Lung microvascular endothelial cell (primary cell): Measurements from ENCODE around the gene LRIG1. TPM values are rescaled to one million over a fixed set of nuclear protein-coding genes. Genes with fewer than 3 reads are reported as not detected.
A peak's percentile ranks its signal among the peaks of the same experiment; 100 is the strongest.

ENCODE experiments used
- DNase-seq, 2 donors: peaks; one replicate each; pipeline versions ENCODE4 v3.0.0 to v3.0.0-alpha.2; 2010; ENCODE audit warnings: low read depth in 2 of 2
- total RNA-seq: library from RNA; depleted of rRNA; stranded (reverse); fragments of >200 nt; gene quantifications from 2 replicates; pipeline ENCODE4 v1.2.1, GENCODE V29; 2014

Gene LRIG1
- total RNA-seq, 1 donor from 2014 or later: 38.9 TPM

DNA sequence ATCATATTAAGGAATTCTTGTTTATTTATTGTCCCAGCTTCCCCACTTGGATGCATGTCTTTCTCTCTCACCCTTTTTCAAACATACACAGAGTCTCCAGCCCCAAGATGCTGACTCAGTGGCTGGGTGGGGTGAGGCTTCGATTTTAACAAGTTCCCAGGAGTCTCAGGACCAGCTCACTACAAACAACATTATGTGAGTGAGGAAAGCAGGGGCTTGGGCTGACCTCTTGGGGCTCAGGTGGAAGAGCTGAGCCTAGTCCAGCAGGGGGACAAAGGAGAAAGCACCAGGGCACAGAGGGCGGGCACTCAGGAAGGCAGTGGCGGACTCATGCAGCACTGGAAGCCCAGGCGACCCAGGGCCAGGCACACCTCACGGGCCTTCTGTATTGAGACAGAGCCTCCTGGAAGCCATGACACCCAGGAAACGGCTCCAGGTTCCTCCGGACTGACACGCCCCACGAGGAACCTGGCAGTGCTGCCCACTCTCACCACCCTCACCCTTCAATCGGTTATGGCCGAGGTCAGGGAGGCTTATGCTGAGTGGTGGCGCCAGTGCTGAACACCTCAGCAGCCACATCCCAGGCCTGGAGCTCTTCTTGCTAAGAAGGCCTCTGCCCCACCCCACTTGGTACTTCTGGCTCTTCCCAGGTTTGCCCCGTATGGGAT is 97.4 kb downstream of the LRIG1 start:
- no peak for DNase-seq

DNA sequence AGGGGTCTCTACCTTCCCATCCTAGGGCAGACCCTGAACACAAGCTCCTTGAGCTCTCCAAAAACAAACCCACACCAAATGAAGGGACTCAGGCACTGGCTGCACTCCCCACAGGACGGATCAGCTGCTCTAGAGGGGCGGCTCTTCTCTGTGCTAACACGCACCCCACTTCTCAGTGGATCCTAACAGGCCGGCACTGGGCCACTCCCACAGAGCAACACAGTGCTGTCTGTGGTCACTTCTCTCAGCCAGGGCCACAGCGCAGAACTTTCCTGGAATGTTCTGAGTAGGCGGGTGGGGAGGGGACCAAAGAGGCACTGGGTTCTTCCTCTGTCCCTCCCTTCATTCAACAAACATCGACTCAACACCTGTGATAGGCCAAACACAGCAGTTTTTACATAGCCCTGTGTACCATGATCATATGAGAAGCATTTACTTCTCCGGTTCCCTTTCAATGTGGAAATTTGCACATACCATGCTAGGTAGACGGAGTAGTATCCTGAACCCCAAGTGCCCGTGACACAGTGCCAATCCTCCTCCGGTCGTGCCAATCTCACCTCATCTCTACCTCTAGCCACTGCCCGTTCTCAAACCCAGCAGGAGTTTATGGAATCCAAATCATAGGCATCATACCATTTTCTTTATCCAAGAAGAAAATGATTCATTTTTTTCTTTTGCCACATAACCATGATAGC is 98.1 kb downstream of the LRIG1 start:
- no peak for DNase-seq

DNA sequence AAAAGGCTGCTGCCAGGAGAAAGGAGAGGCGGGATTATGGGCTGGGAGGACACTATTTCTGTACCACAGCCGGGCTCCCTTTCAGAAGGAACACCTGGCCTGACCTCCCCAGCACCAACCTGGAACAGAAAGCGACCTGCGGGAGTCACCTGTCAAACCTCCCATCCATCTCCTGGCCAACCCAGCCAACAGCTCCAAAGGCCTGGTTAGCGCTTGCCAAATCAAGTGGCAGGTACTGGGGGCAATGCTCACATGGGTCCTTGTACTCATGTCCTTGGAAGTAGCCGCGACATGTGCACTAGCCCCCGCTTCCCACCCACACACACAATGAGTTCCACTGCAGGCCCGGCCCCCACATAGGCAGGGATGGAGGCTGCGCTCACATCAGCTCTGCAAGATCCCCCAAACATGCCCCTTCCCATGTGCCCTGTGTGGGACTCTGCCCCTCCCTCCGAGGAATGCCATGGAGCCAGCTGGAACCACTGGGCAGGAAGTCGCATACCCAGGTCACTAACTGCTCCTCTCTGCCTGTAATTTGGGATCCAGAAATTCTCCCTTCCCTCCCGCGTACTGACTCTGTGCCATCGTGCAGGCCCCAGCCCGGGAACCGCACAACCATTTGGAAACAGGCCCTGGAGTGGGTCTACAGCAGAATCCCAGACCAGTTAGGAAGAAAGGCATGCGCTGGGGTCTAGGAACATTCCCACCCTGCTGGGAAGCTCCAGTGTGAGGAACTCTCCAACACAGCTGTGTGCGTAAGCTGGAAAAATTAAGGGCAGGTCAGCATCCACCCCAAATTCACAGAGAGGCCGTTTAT is 98.9 kb downstream of the LRIG1 start:
- DNase-seq: no peak

DNA sequence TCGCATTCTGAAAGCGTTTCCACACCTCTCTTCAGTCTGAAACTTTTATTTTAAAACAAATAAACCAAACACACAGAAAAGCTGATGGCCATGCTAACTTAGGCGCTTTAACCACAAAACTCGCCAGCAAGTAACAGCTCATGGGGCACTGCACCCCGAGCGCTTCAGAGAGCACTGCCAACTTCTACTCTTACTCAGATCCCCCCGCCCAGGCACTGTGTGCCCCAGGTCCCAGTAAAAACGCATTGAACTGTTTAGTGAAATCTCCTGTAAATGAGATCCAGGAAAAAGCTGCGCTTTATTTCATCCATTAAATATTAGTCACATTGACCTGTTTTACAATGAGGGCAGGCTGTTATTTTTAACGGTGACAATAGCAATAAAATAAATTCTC is 99.7 kb downstream of the LRIG1 start:
- DNase-seq: no peak

DNA sequence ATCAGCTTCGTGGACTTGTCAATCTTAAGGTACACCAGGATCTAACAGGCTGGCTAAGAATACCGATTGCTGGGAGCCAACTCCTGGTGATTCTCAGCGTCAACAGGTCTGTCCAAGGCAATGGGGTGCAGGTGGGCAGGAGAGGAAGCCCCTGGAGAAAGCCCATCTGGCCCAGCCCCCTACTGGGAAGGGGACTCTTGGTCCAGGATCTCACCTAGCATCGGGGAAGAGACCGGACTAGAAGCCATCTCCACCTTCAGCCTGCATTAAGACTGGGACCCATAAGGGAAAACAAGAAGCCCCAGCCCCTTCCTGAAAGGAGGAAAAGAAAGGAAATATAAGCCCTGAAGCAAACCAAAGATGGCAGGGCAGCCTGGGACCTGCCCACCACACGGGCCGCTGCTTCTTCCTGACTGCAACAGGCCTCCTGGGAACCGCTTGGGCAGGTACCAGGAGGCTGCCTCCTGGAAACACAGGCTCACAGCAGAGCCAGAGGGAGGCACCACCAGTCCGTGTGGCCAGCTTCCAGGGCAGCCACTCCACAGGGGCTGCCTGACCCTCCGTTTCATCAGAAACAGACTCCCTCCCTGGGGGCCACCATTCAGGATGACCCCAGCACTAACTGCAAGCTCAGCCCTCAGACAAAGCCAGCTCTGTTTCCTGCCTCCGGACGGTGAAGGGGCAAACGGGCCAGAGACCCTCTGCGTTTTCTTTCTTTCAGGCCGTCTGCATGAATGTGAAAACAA is 100.2 kb downstream of the LRIG1 start:
- DNase-seq: peak in 1 of 2 donors; percentile 52

DNA sequence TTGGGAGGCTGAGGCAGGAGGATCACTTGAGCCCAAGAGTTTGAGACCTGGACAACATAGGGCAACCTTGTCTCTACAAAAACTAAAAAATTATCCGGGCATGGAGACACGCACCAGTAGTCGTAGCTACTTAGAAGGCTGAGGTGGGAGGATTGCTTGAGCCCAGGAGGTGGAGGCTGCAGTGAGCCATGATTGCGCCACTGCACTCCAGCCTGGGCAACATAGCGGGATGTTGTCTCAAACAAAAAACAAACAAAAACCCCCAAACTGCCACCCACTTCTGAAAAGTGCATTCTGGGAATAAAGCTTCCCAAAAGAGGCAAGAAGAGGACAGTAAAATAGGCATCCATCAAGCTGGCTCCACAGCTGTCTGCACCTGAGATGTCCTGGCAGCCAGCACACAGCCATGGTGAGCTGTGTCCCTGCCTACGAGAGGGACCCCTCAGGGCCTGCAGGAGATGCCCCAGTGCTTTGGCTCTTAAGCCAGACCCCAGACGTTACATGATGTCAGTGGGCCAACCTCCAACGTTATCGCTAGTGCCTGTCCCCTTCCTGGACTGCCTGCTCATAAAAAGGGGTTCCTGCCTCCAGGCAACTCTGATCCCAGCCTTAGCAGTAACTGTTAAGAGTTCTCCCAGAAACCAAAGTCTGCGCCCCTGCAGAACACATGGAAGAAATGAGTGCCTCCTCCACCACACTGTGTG is 101.1 kb downstream of the LRIG1 start:
- no peak for DNase-seq

DNA sequence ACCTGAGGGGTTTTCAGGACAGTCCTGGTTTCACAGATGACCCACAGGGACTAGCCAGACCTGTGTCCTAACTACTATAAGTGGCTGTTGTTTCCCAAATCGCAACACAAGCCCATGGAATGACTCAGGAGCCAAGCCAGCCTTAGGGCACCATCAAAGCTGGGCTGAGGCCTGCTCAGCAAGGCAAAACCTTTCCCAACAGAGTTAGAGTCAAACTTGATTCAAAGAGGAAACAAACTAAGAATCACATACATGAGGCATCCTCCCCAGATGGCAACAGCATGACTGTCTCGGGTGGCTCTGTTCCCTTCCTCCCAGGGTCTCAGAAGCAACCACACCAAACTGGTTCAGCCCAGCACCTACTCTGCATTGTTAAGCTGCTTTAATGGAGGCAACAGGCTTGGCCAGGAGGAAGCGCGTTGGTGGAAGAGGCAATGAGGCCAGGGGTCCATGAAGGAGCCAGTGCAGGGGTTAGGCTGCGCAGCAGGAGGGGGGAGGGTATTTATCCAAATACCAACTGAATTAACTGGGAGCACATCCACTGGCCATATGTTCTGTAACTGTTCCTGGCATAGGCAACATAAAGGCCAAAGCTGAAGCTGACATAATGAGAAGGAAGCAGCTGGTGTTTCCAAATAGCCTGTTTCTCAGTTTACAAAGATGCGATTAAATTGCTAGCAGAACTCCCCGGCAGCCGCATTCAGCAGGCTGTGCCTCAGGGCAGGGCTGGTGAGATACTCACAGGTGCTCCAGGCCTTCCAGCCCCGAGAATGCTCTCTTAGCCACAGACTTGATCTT is 102.4 kb downstream of the LRIG1 start:
- no peak for DNase-seq

DNA sequence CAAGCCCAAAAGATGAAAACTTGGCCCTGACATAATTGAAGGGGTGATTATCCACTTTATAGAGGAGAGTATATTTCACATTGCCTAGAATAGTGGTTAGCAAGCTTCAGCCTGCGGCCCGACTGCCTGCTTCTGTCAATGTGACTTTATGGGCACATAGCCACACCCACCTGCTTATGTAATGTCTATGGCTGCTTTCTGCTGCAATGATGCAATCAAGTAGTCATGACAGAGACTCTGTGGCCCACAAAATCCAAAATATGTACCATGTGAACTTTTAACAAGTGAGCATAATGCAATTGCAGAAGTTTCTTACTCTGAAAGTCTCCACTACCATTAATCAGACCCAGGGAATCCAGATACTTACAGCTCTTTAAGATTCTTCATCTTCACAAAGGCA is 103.1 kb downstream of the LRIG1 start:
- no peak for DNase-seq

DNA sequence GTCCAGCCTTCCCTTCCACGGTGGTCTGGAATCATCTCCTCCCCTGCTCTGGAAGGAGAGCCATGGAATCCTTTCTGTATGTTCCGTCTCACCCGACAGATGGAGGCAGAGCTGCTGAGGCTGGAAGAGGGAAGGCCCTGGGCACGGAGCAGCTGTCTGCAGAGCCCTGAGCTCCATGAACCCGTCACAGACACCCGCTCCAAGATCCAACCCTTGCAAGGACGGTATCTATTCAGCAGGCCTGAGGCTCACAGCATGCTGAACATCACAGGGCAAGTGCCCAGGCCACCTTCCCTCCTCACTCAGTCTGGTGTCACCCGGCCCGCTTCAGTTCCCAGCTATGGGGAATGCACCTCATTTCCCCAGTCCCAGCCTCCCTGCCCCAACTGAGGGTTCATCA is 103.9 kb downstream of the LRIG1 start:
- DNase-seq: no peak

DNA sequence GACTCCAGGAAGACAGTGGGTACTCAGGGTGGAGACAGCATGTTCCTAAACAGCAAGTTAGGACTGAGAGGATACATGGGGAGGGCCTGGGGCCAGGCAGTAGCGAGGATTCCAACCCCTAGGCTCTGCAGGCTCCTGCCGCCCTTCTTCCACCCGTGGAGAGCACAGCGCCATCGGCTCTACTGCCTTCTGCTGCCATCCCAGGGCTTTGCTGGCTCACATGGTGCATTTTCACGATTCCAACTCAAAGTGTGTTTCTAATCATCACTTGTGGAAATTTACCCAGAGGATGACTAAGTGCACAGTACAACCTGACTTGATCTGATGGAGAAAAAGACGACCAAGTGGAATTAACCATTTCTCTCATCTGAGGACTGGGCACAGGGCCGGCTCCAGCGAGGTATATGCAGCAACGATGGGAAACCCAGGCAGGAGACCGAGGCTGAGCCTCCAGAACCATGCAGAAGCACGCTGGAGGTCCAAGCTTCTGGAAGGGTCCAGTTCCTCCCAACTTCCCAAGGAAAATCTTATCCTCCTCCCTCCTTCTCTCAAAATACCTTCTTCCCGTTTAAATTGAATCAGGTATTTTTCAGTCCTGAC is 104.6 kb downstream of the LRIG1 start:
- DNase-seq: no peak

DNA sequence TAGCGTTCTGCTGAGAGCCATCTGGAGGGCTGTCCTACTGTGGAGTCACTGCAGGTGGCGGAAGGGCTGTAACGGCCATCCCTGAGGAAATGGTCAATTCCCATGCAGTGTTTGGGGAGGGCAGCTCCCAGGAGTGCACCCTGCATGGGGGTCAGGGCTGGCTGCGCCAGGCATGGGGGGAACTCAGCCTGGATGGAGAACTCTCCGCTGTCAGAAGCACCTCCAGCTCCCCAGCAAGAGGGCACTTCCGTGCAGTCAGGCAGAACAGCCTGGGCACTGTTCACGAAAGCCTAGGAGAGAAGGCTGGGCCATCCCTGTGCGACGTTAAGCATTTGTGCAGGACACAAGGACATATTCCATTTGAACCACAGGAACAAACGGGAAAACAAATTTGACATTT is 105.2 kb downstream of the LRIG1 start:
- no peak for DNase-seq

DNA sequence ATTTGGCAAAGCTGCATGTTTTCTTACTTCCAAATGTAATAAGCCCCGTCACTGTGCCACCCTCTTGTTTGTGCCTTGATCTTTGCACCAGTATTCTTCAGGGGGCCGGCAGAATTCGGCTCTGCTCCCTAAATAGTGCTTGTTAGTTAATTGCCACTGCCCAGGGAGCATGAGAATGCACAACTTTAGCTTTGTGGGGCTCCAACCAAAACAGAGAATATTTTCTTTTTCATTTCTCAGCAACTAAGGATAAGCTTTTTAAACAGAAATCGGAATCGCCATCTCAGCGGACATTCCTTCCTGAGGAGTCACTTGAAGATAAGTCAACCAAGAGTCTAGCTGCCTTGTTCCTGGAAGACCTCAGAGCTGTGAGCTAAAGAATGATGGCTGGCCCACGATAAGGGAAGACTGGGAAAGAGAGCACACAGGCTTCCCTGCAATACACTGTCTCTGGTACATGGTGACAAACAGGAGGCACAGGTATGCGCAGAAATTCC is 106.0 kb downstream of the LRIG1 start:
- peak in 1 of 2 donors; percentile 25 for DNase-seq

DNA sequence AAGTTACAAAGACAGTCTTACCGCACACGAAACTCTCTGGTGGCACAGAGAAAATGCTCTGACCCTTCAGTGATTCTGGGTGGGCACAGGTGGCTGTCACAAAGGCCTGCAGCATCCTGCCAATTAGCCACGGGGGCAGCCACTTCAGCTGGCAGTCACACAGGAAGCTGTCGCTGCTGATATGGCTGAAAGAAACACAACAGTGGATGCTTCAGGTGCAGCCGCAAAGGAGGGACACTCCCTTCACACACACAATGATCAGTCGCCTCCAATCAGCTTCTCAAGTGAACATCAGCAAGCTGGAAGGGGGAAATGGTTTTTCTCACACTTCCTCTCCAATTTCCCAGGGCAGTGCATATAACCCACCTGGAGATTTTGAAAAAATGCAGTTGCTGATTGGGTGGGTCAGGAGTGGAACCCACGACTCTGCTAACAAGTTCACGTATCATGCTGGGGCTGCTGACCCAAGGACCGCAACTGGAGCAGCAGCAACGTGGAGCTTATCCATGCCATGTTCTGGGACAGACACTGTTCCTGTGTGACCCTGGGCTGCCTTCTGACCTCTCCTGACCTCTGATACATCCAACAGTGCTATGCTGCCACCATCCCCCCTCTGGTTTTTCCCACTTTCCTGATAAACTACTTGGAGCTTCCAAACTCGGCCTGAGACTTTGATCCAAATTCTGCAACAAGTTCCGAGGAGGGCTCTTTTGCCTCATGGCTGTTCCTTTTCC is 106.6 kb downstream of the LRIG1 start:
- no peak for DNase-seq

DNA sequence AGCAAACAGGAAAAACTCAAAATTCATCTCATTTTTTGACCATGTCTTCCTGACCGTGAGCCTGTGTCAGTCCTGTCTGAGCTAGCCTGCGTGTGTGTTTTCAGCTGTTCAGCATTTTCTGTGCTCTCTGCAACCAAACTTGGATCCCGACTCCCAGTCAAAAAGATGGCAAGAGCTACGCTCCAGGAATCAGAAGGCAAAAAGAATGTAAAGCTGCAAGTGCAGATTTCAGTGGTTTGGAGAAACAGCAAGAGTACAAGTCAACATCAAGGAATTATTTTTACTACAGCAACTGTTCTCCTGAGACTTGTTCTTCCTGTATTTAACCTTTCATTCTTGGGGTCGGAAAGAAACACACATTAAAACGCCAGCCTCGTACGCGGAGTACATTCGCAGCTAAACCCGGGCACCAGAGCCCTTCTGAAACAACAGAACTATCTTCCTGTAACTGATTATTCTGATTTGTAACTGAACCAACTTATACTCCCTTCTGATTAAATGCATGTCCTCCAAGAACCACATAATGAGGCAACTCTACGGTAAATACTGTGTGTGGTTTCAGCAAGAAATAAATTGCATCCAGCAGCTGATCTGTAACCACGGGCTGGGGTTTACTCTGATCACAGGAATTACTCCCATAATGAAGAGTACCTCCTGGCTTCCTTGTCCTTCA is 107.4 kb downstream of the LRIG1 start:
- no peak for DNase-seq

DNA sequence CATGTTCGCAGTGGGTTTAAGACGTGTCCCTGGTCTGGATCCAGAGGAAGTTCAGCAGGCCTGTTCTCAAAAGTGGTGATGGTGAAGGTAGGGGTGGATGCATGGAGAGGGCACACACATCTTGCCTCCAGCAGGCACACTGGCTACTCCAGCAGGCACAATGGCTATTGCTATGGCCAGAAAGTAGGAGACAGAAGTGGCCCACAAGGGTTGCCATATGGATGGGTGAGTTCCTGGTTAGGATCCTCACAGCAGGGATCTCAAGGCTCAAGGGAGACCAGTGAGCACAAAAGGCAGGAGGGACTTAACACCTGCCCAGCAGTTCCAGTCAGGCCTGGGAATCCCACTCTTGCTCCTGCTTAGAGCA is 107.9 kb downstream of the LRIG1 start:
- no peak for DNase-seq

DNA sequence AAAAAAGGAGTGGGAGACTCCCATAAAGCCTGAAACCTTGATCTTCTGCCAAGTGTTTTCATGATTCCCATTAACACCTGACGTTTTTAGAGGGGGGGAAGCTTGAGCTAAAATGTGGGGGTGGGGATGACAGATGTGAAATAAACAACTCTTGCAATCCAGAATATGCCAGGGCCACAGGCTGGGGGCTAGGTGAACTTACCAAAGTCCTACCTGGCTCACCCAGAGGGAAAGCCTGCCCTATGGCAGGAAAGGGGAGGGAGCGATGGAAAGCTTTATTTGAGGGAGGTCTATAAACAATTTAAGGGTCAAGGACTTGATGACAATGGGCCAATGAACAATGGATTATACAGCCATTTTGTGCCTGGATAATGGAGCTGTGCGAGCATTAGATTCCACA is 108.3 kb downstream of the LRIG1 start:
- no peak for DNase-seq

DNA sequence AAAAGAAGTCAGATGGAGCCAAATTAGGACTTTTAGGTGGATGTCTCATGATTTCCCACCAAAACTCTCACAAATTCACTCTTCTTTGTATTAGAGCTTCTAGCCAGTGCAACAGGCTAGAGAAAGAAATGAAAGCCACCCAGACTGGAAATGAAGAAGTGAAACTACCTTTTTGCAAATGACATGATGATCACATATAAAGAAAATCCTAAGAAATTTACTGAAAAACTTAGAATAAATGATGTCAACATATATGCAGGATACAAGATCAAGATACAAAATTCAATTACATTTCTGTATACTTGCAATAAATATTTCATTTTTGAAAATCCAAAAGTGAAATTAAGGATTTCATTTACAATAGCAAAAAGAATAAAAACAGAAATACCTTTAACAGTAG is 110.8 kb downstream of the LRIG1 start:
- DNase-seq: no peak

DNA sequence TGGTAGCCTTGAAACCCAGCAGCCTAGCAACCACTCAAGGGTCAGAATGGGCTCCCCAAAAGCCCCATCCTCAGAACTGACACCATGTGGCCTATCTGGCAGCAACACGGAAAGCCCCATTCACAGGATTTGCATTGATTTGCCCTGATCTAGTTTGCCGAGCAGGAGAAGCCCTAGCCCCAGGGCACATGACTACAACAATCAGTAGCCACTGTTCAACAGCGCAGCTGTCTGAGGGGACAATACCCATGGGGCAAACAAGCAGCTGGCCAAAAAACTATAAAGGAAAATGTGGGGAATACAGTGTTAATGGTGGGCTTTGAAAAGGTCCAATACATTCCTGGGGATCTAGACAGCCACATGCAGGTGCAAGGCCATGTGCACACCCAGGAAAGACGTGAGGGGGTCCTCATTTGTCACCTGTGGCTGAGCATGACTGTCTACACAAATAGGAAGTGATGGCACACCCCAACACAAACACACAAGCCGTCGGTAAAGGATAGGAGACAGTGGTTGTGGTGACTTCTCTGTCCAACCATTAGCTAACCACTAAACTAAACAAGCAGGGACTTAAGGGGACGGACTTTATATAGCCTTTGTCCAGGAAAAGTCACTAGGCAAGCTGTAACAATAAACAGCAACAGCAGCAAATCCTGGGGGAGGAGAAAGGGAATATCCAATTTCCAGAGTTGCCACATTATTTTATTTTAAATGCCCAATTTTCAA is 113.7 kb downstream of the LRIG1 start:
- DNase-seq: peak in 1 of 2 donors; percentile 9
